SIG-M5 treated with dmso at 0.1 percent for 504 hours (cell line): ENCODE measurements around the gene CALML4.
A peak's percentile ranks its signal among the peaks of the same experiment; 100 is the strongest.
"Not testable (repeated sequence)": the region's sequence is repeated elsewhere in the genome, so short reads cannot be mapped to it uniquely, and the experiment has no call there.

Source experiments
- DNase-seq: peaks from one replicate; lab custom pipeline; 2025; ENCODE audit not compliant: unreplicated experiment; lab: John Stamatoyannopoulos, UW

The CALML4 gene

DNA sequence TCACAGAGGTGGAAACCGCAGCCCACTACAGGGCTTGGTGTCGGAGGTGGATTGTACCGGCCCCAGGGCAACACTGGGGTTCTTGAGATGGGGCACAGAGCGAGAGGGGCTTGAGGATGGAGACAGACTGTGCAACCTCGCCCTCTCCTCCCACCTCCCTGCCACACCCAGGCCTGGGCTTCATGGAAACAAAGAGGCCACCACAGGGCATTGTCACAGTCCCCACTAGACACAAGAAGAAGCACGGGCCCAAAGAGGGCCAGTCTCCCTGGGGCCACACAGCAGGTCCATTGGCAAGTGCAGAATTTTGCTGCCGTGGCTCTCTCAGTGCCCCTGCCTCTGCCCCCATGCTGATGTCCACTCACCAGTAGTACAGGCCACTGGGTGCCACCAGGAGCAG lies 4.1 kb upstream of the CALML4 start:
- no peak for DNase-seq

DNA sequence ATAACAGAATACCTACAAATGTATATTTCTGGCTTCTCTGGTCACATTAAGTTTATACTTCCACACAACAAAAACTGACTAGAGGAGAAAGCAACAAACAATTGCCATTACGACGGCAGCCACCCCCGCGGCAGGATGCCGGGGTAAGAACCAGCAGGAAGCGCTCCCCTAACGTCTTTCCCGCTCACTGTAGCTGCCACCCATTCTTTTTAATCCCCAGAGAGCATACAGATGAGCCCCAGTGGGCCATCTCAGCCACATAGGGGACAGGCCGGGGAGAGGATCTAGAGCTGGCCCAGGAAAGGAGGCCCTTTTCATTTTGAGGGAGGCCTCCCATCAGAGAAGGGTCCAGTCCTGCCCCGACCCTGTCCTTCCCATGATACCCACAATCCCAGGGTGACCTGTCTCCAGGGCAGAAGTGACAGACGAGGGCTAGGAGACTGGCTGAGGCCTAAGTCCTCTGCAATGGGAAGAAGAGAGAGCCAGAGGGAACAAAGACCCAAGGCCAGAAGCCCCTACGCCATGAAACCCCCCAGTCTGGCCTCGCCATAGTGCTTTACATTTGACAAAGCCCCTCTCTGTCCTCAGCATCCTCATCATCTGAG lies 3.6 kb upstream of the CALML4 start:
- no peak for DNase-seq

- DNase-seq, result no peak
These were observed 3.0 kb upstream of the CALML4 start for GRCh38 chr15:68208136-68208535.

DNA sequence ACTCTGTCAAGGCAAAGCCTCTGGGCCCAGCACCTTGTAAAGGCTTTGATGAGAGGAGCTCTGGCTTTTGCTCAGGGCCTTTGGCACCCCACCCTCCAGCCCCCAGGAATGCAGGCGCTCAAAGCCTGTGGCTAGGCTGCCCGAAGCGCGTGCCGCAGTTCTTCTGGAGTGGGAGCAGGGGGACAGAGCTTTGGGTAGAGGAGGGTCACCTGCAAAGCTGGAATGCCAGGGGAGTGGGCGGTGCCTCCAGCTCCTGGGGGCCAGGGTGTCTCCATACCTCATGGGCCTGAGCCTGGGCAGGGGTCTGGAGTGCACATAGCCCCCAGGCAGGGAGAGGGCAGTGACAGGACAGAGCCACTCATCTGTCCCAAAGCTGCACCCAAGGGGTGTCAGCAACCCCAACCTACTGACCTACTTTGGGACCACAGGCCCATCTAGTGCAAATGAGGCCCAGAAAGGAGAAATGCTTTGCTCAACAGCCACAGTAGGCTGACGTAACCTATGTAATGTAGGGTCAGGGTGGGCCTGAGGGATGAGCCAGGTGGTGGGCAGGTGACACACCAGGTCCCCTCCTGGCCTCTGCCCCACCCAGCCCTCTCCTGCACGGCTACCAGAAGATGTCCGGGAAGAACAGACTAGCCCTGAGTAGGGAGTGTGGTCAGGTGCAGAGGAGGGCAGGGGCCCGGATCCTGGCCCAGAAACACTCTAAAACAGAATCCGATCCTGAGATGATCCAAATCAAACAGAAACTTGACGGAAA lies 2.2 kb upstream of the CALML4 start:
- DNase-seq, result no peak

- DNase-seq, result no peak
These were observed 1.6 kb upstream of the CALML4 start for GRCh38 chr15:68206711-68207151.

DNA sequence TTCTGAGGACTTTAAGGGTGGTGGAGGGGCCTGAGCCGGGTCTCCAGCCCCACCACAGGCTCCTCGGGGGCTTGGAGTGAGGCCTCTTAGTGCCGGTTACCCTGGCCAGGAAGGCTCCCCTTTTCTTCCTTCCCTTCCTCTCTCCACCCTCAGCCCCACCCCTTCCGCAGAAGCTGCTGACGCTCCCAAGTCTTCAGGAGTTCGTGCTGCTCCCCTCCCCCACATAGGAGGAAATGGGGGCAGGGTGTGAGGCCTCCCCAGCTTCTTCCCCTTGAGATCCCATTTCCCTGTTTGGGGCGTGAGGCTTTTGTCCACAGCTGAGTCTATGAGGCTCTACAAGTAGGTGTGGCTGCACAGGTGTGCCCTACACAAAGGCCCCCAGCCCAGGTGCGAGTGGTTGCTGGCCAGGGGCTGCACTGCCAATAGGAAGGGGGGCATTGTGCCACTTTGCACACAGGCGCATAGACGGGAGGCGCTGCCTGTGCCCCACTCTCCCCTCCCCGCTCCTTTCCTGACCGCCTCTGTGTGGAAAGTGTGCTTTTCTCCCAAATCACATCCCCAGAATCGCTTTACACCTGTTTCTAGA lies 915 bp upstream of the CALML4 start:
- peak; percentile 36 for DNase-seq

DNA sequence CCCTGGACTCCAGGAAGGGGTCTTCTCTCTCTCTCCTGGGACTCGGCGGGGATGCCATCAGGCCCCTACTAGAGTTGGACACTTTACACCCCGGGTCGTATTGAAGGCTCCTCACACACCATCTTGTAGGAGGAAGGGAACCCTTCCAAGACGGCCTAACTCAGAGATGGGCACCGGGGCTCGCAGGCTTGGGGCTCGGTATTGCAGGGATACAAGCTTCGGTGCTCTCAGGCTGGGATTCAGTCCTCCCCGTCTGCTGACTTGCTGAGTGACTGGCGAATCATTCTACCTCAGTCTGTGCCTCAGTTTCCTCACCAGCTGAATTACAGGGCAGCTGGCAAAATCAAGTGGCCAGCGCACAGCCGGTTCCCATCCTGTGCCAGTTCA lies 419 bp upstream of the CALML4 start:
- DNase-seq, result no peak

GRCh38 chr15:68204361-68204760 lies 771 bp downstream of the CALML4 start:
- no peak for DNase-seq

GRCh38 chr15:68203956-68204355 lies 1.2 kb downstream of the CALML4 start:
- no peak for DNase-seq

- DNase-seq, result no peak
These were observed 1.6 kb downstream of the CALML4 start for GRCh38 chr15:68203486-68203885.

DNA sequence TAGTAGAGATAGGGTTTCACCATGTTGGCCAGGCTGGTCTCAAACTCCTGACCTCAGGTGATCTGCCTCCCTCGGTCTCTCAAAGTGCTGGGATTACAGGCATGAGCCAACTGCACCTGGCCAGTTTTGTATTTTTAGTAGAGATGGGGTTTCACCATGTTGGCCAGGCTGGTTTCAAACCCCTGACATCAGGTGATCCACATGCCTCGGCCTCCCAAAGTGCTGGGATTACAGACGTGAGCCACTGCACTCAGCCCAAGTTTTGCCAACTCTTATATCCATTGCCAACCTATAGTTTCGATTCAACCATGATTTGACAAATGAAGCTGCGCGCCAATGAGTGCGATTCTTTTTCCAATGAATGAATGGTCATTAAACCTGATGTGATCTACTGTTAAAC lies 2.1 kb downstream of the CALML4 start:
- DNase-seq, result not testable (repeated sequence)

DNA sequence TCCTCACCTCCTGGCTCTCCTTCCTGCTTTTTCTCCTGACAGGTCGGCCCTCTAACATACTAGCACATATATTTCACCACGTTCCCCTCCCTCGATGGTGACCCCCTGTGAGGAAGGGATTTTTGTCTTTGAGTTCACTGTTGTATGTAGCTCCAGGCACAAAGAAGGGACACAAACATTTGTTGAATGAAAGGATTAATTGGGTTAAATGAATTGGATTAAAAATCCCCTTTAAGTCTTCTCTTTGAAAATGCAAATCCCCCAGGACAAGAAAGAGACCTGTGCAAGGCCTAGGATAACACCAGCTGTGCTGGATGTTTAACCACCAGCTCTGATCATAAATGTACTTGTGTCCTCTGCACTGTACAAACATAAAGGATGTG lies 3.3 kb downstream of the CALML4 start:
- DNase-seq, result no peak

DNA sequence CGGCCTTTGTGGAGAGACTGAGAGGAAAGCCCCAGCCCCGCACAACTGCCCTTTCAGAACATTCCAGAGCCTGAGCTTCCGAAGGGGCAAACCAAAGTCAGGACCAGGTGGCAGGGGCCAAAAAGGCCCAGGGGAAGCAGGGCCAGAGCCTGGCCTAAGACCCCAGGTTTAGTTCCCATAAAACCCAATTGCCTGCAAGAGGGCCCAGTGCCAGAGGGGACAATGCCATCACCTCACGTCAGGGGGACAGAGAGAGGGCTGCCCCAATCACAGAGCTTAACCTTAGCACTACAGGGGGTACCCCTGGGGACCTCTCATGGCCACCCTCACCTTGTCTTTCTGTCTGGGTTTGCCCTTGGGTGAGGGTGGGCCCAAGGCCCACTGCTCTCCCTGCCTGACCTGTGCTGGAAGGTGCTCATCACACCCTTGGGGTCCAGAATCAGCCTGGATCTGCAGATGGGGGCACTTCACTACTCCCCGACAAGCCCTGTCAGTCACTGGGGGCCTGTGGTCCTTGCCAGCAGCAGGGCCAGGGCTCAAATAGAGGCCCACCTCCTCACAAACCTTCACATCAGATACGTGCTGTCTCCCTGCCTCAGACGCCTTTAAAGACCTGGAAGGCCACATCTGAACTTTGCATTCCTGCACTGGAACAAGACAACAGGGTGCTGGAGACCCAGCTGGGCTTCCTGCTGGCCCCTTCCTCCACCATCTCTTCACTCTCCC lies 3.8 kb downstream of the CALML4 start:
- DNase-seq, result no peak

GRCh38 chr15:68200016-68200861 lies 4.9 kb downstream of the CALML4 start:
- DNase-seq, result no peak

DNA sequence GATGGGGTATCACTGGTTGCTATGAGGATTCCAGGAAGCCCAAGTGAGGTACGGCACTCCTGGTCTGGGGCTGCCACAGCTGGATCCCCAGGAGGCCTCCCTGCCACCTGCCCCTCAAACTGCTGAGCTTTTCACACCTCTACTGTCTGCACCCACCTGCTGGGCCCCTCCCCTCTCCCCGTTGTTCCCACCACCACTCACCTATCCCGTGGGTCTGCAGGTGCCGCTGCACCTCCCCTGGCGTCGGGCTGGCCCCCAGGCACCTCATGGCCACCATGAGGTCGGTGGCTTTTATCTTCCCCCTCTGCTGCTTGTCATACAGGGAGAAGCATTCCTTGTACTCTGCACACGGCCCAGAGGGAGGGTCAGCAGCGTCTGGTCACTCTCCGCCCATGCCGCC lies 5.8 kb downstream of the CALML4 start:
- no peak for DNase-seq

DNA sequence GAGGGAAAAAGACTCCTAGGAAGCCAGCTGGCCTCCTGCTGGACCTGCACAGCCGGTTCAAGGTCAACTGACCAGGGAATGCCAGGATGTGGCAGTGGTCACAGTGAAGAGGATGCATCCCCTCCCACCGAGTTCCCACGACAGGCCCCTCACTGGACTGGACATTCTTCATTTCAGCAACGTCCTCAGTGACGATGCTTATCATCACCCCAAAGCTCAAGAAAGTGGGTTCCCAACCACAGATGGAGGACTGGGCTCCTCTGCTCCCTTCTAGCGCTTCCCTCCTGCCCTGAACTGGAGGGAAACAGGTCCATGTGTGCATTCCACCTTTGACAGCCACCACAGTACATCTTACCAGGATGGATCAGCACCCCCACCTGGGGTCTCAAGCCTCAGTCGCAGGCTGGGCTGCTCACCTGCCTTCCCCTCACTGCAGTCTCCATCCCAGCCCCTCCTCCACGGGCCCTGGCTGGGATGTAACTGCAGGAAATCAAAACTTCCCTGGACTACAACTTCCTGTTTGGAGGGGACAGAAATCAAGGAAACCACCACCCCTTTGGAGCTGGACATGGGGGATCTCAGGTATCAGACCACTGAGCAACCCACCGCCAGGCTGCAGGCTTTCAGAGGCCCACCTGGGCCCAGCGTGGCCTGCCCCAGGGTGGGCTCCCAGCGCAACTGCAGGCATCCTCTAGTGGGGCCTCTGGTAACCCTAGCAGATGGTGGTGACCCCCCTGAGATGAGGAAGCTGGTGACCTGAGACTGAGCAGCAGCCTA lies 7.3 kb downstream of the CALML4 start:
- DNase-seq, result no peak

DNA sequence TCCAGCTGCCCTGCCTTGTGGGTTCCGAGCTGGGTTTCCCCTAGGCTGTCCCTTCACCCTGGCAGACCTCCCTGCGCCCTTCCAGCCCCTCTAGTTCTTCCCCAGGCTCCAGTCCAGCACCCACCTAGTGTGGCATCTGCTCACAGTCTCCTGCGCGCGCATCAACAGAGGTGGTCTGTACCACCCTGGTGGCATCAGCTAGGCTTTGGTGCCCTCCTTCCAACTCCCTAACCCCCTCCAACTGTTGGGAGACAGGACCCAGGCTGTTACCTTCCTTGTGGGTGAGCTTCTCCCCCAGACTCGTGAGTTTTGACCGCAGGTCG lies 8.0 kb downstream of the CALML4 start:
- DNase-seq, result no peak

- no peak for DNase-seq
These were observed 8.5 kb downstream of the CALML4 start for GRCh38 chr15:68196445-68197169.

- DNase-seq, result no peak
These were observed 9.6 kb downstream of the CALML4 start for GRCh38 chr15:68195336-68196112.
